Glomerular endothelial cell (primary cell): ENCODE data around the gene KCNE2. TPM values are rescaled to one million over a fixed set of nuclear protein-coding genes. Genes with fewer than 3 reads are reported as not detected.
"Not testable (repeated sequence)": the region's sequence is repeated elsewhere in the genome, so short reads cannot be mapped to it uniquely, and the experiment has no call there.

Source experiments
- DNase-seq: peaks from one replicate; pipeline ENCODE4 v3.0.0-alpha.2; 2011; ENCODE audit warnings: low read depth, low spot score; ENCODE audit errors: extremely low read depth
- total RNA-seq: library from RNA; depleted of rRNA; stranded (reverse); fragments of >200 nt; gene quantifications from 2 replicates; pipeline ENCODE4 v1.2.3, GENCODE V29; 2015

Gene KCNE2
- total RNA-seq, 1 donor from 2014 or later, result not detected

DNA sequence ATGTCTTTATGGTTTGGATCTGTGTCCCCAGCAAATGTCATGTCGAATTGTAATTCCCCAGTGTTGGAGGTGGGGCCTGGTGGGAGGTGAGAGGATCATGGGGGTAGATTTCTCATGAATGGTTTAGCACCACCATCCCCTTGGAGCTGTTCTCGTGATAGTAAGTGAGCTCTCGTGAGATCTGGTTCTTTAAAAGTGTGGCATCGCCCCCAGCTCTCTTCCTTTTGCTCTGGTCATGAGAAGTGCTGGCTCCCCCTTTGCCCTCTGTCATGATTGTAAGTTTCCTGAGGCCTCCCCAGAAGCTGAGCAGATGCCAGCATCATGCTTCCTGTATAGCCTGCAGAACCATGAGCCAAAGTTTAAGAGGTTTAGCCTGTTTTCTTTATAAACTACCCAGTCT lies 11.2 kb upstream of the KCNE2 start:
- DNase-seq, result no peak

GRCh38 chr21:34353182-34353581 lies 10.6 kb upstream of the KCNE2 start:
- DNase-seq, result no peak

DNA sequence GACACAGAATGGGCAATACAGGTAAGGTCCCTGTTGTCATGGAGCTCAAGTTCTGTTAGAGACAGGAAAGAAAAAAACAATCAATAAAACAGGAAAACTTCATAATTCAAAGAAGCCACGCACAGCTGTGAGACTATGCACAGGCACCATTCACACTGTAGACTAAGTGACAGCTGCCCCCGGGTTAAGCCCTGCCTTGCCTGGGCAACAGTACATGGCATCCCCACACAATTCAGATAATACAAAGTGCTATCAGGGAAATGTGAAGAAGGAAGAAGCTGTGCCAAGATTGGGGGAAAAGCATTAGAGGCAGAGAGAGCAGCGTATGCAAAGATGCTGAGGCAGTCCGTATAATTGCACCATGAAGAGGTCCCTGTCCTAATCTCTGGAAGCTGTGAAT lies 9.0 kb upstream of the KCNE2 start:
- no peak for DNase-seq

- no peak for DNase-seq
These were observed 8.2 kb upstream of the KCNE2 start for GRCh38 chr21:34355570-34355969.

- DNase-seq, result no peak
These were observed 5.9 kb upstream of the KCNE2 start for GRCh38 chr21:34357889-34358288.

GRCh38 chr21:34358866-34359265 lies 4.9 kb upstream of the KCNE2 start:
- no peak for DNase-seq

- DNase-seq, result no peak
These were observed 3.1 kb upstream of the KCNE2 start for GRCh38 chr21:34360488-34361241.

GRCh38 chr21:34362136-34362444 lies 1.7 kb upstream of the KCNE2 start:
- DNase-seq, result no peak

- DNase-seq, result no peak
These were observed 1.1 kb upstream of the KCNE2 start for GRCh38 chr21:34362670-34363069.

- no peak for DNase-seq
These were observed 1.1 kb downstream of the KCNE2 start for GRCh38 chr21:34364921-34365320.

DNA sequence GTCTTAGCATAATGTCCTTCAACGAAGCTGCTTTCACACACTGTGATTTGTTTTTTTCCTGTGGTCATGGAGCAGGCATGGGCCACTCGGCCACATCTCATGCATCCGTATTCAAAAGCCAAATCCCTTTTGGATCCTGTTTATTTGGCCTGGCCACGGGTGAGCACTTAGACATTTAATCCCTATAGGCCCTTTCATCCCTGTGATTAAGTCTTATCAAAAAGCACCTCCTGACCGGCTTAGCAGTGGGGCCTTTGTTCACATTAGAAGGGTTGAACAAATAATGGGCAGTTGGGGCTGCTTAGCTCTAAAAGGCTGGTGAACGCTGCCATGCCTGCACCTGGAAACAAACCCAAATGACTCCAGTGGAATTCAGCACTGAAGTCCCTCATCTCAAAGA lies 2.0 kb downstream of the KCNE2 start:
- no peak for DNase-seq

GRCh38 chr21:34367320-34367935 lies 3.6 kb downstream of the KCNE2 start:
- peak; percentile 33 for DNase-seq

DNA sequence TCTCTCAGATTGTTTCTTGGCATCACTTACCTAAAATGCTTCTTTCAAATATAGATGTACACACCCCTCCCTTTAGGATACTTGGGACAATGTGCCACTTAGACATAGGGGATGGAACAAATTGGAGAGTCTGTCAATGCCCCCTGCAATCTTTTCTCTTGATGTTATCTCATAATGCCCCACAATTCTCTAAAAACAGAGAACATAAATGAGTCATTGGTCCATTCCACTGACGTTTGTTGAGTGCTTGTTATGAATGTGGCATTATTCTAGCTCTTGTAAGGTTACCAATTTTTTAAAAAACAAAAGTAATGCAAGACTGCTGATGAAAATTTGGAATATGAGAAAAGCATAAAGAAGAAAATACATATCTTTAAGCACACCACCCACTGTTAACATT lies 5.9 kb downstream of the KCNE2 start:
- no peak for DNase-seq

DNA sequence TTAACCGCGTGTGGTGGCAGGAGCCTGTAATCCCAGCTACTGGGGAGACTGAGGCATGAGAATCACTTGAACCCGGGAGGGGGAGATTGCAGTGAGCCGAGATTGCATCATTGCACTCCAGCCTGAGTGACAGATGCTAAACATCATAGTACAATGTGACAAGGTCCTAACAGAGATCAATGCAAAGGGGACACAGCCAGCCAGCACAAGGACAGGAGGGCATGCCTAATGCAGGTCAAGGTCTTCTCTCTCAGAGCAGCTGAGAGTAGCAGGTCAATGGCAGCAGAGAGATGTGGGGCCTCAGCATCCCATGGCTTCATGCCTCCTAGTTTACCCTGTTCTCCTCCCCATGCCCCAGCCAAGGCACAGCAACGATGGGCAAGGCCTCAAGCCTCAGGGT lies 8.5 kb downstream of the KCNE2 start:
- DNase-seq, result no peak

DNA sequence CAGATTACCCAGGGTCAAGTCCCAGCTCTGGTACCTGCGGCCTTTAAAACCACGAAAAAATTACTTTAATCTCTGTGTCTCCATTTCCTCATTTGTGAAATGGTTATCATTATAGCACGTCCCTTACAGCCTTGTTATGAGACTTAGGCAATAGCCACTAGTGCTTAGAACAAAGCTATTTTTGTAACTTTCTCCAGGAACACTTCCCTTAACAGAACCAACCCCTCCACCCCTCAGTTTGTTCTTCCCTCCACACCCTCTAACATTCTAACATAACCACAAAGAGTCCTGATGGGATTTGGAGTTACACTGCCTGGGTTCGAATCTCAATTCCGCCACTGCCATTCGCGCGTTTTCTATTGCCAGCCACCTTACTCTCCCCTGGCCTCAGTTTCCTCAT lies 10.7 kb downstream of the KCNE2 start:
- DNase-seq, result not testable (repeated sequence)

- DNase-seq, result not testable (repeated sequence)
These were observed 11.3 kb downstream of the KCNE2 start, which contains the start of gene SMIM11 for GRCh38 chr21:34374940-34375618. Gene SMIM11 (plus strand): TSS chr21:34375507. CDS start chr21:34379505, 3,998 bp downstream.

DNA sequence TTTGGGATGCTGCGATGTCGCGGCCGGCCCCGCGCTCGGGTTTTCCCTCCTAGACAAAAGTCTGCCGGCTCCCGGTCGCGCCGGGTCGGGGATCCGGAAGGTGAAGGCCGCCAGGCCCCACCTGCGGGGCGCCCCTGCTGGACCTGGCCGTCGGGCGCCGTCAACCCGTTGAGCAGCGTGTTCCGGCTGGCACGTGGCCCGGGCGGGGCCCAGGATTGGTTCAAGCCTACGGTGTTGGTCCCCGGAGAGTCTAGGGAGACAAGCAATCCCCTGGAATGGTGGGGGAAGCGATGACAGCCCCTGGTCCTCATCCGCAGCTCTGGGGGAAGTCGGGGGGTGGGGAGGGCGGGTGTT lies 11.8 kb downstream of the KCNE2 start:
- DNase-seq, result not testable (repeated sequence)

DNA sequence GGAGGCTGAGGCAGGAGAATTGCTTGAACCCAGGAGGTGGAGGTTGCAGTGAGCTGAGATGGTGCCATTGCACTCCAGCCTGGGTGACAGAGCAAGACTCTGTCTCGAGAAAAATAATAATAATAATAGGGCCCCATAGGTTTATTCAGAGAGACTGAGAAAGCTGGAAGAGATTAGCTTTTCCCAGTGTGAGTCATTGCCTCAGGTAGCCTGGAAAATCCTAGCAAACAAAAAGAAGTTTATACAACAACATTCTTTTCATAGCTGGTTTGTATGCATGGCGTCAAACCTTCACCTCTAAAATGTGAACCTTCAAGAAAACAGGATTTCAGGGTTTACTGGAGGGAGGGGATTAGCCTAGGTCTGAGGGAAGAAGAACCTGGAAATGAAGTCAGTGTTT lies 19.3 kb downstream of the KCNE2 start:
- DNase-seq, result not testable (repeated sequence)

DNA sequence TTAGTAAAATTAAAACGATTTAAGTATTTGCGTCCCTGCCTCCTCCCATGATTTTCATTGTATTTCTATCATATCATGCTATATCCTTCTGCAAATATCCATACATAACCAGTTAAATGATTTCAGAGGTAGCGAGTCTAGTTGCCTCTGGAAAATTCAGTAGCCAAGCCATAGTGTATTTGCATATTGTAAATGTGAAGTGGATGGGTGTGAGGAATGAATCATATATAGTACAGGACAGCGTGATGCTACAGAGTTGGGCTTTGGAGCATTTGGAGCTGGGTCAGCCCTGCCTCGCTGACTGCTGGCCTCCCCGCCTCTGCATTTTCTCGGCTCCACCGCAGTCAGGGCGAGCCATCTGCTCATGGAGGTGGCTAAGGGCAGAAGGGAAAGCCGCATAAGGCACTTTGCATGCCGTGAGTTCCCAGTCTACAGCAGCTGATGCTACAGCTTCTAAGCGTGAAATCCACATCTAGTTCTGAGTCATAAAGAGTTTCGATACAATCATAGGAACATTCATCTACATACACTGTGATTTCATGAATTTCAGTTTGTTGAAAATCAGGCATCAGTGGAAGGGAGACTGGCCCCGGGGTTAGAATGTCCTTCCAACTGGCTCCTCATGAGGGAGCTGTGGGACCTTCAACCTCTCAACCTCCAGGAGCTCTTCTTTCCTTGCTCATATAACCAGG lies 20.1 kb downstream of the KCNE2 start:
- DNase-seq, result not testable (repeated sequence)

DNA sequence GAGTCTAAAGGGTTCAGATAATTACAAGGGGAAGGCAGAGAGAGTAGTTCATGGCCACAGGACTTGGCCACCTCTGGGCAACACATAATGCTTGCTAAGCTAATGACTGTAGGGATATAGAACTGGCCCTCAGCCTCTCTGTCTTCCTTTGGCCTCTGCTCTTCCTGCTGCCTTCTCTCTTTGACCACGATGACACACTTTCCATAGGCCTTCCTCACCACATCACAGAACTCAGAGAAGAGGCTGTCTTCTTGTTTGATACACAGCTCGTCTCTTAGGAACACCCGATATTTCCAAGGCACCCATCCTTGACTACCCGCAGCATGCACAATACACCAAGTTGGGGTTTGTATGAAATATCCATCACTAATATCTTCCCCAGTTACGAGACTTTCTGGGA lies 36.7 kb downstream of the KCNE2 start:
- not testable (repeated sequence) for DNase-seq

- not testable (repeated sequence) for DNase-seq
These were observed 40.9 kb downstream of the KCNE2 start for GRCh38 chr21:34404742-34405141.
